DND-41 (cell line): Measurements from ENCODE around the gene MMS22L.

Experiments
- CTCF ChIP-seq: IDR thresholded peaks from 2 replicates; pipeline ENCODE4 v1.5.1; 2012; ENCODE audit warnings: borderline replicate concordance, low read length, moderate library complexity, mild to moderate bottlenecking; ENCODE audit not compliant: poor library complexity, severe bottlenecking; ENCODE audit errors: extremely low read depth
- EZH2 ChIP-seq: IDR thresholded peaks from 3 replicates; pipeline ENCODE4 v1.6.1; 2012; ENCODE audit warnings: borderline replicate concordance, low read depth, mild to moderate bottlenecking, moderate library complexity, low read length, inconsistent platforms; ENCODE audit not compliant: severe bottlenecking

- no peak for TF ChIP-seq CTCF
- no peak for TF ChIP-seq EZH2
Measured at GRCh38 chr6:97160280-97160679, 122.7 kb downstream of the MMS22L start.
